Measurements from ENCODE around the gene SLC16A10. TPM values are rescaled to one million over a fixed set of nuclear protein-coding genes. Genes with fewer than 3 reads are reported as not detected.

Gene SLC16A10
- total RNA-seq, 3 donors from 2014 or later, result 1.3 to 5.4 (median 1.8) TPM

DNA sequence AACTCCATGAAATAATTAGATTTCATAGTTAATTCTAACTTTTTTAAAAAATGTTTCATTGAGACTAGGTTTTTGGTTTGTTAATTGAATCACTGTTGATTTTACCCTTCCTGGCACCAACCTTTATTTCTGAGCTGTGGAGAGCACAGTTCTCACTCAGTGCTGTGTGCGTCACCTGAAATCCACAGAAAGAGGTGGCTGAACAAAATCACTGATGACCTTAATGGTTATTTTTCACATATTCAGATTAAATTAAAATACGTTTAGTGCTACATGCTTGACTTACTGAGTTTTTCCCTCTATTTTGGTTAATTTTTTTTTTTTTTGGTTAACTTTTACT is 89.4 kb downstream of the SLC16A10 start:
- no peak for DNase-seq (ENCODE audit: low spot score in 2 of 2)
- Histone ChIP-seq H3K4me3 (no peak overlapping the region), H3K27ac (no peak overlapping the region), H3K27me3 (no peaks in the 10 kb centered on the region), H3K36me3 (no peaks in the 10 kb centered on the region), H3K4me1 (no peaks in the 10 kb centered on the region), H3K9me3 (no peaks in the 10 kb centered on the region)
- TF ChIP-seq CTCF (IDR thresholded peaks at IDR 0.05), result no peak
- TF ChIP-seq POLR2AphosphoS5 (IDR thresholded peaks at IDR 0.05), result no peak
- TF ChIP-seq POLR2A (IDR thresholded peaks at IDR 0.05), result no peak
- intact Hi-C loops (cut with DNase I; ENCODE audit: low total_unique reads), result no loop called here

- Histone ChIP-seq H3K36me3 (no peaks in the 10 kb centered on the region), H3K27me3 (no peaks in the 10 kb centered on the region), H3K27ac (no peak overlapping the region), H3K9me3 (no peaks in the 10 kb centered on the region), H3K4me3 (no peak overlapping the region), H3K4me1 (no peaks in the 10 kb centered on the region)
- intact Hi-C loops (cut with DNase I; ENCODE audit: low total_unique reads), result no loop called here
- TF ChIP-seq POLR2AphosphoS5 (IDR thresholded peaks at IDR 0.05) (no peak), CTCF (IDR thresholded peaks at IDR 0.05) (no peak), POLR2A (IDR thresholded peaks at IDR 0.05) (no peak)
- no peak for DNase-seq (ENCODE audit: low spot score in 2 of 2)
Measured at GRCh38 chr6:111177131-111177530, 89.8 kb downstream of the SLC16A10 start.

DNA sequence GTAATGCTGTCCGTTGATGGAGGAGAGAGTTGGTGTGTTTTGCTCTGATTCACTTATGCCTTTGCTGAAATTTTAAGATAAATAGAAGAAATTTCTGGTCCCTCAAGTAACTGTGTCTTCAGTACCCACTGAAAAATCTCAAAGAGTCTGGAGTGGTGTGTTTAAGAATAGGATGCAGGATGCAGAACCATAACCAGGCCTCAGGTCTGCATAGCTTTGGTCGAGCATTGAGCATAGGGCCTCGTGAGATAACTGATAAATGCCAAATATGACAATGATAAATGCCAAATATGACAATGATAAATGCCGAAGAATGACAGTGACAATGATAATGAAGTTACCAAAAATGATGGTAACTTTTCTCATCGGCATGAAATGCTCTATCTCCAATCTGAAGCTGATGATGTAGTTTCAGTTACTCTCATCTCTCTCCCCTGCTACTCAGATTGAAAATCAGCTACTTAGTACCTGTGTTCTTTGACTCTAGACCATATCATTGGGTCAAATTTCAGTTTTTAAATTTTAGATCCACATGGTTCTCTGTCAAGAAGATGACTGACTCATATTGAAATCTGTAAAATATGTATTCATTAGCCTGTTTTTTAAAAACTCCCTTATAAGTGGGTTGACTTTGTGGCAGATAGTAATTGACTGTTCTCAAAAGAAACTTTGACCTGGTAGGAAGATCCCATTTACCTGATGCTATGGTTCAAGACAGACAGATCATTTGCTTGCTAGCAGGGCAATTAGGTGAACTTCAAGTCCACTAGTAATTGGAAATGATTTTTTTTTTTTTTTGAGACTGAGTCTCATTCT is 96.6 kb downstream of the SLC16A10 start:
- no peaks in the 10 kb centered on the region for H3K4me1 ChIP-seq
- H3K9me3 ChIP-seq, result no peaks in the 10 kb centered on the region
- intact Hi-C loops (cut with DNase I; ENCODE audit: low total_unique reads), result no loop called here

GRCh38 chr6:111184827-111185532 is 97.7 kb downstream of the SLC16A10 start:
- TF ChIP-seq POLR2AphosphoS5 (IDR thresholded peaks at IDR 0.05) (no peak), CTCF (IDR thresholded peaks at IDR 0.05) (no peak), POLR2A (IDR thresholded peaks at IDR 0.05) (no peak)
- intact Hi-C loops (cut with DNase I; ENCODE audit: low total_unique reads), result no loop called here
- H3K4me3 ChIP-seq, result no peak overlapping the region

More for the DNA sequence above, 96.6 kb downstream of the SLC16A10 start:
- DNase-seq (ENCODE audit: low spot score in 2 of 2), result no peak
- Histone ChIP-seq H3K4me3 (no peak overlapping the region), H3K36me3 (no peaks in the 10 kb centered on the region), H3K27me3 (no peaks in the 10 kb centered on the region), H3K27ac (no peak overlapping the region)
- TF ChIP-seq POLR2A (IDR thresholded peaks at IDR 0.05), result no peak
- TF ChIP-seq POLR2AphosphoS5 (IDR thresholded peaks at IDR 0.05), result no peak
- no peak for TF ChIP-seq CTCF (IDR thresholded peaks at IDR 0.05)

DNA sequence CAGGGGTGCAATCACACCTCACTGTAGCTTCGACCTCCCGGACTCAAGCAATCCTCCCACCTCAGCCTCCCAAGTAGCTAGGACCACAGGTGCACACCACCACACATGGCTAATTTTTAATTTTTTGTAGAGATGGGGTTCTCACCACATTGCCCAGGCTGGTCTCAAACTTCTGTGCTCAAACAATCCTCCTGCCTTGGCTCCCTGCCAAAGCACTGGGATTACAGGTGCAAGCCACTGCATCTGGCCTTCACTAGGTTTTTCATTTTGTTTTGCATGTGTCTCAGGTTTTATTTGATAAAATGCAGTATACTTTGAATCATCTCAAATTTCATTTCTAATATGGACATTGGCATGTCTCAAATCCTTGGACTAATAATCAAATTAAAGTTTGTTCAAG is 98.7 kb downstream of the SLC16A10 start:
- H3K27me3 ChIP-seq, result no peaks in the 10 kb centered on the region
- intact Hi-C loops (cut with DNase I; ENCODE audit: low total_unique reads), result no loop called here
- no peak overlapping the region for H3K4me3 ChIP-seq
- no peaks in the 10 kb centered on the region for H3K4me1 ChIP-seq
- no peak for DNase-seq (ENCODE audit: low spot score in 2 of 2)
- no peak for TF ChIP-seq POLR2A (IDR thresholded peaks at IDR 0.05)
- no peak for TF ChIP-seq POLR2AphosphoS5 (IDR thresholded peaks at IDR 0.05)
- no peak for TF ChIP-seq CTCF (IDR thresholded peaks at IDR 0.05)
- H3K9me3 ChIP-seq, result no peaks in the 10 kb centered on the region
- H3K27ac ChIP-seq, result no peak overlapping the region
- H3K36me3 ChIP-seq, result no peaks in the 10 kb centered on the region

More at GRCh38 chr6:111184827-111185532, 97.7 kb downstream of the SLC16A10 start:
- no peaks in the 10 kb centered on the region for H3K9me3 ChIP-seq
- no peak for DNase-seq (ENCODE audit: low spot score in 2 of 2)
- H3K27me3 ChIP-seq, result no peaks in the 10 kb centered on the region
- H3K36me3 ChIP-seq, result no peaks in the 10 kb centered on the region
- no peaks in the 10 kb centered on the region for H3K4me1 ChIP-seq
- H3K27ac ChIP-seq, result no peak overlapping the region

Data from breast epithelium (tissue), 4 donors.